ENCODE data around the gene C10orf71.

C10orf71 gene

GRCh38 chr10:49311555-49312236 lies 12.7 kb downstream of the C10orf71 start:
- no peak for DNase-seq (ENCODE audit: low read depth in 3 of 3, low spot score in 1 of 3)

DNA sequence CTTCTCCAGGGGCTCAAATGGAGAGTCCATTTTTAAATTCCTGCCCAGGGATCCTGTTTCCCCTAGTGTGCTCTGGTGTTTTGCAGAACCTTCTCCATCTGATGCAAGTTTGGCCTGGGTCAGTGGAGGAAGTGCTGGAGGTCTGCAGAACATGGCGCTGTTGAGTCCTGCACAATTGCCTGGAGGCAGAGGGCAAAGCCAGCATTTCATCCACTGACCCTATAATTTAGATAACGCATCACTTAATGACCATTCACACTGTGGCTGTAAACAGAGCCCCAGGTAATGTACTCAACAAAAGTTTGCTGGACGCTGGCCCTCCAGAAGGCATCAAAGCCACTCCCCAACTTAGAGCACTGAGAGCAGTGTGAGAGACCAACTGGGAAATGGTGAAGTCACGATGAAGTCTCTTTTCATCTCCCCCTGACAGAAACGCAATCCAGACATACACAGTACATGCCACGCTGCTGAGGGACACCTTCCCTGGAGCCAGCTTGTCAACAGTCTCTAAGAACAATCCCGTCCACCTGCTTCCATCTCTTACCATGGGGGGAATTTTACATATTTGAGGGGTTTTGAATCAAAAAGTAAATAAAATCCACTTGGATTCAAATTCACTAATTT lies 13.4 kb downstream of the C10orf71 start:
- DNase-seq (ENCODE audit: low read depth in 3 of 3, low spot score in 1 of 3), result no peak

DNA sequence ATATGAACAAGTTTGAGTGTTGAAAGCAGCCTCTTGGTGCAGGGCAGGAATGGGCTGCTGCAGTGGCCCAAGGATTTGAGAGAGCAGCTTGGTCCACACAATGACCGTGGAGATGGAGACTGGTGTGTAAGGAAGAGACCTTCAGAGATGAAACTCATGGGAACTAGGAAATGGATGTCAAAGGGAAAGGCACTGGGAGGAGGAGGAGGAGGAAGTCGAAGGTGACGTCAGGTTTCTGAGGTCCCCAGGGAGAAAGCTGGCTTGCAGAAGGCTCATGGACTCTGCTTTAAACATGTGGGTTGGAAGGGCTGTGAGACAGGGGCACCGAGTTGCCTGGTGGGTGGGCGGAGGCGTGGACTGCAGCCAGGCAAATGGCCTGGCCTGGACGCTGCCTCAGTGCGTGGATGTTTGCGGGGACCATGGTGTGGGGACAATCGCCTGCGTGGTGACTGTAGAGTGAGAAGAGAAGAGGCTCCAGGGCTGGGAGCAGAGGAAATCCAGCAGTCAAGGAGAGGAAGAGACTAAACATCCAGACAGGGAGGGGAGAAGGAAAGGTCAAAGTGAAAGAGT lies 14.6 kb downstream of the C10orf71 start:
- DNase-seq (ENCODE audit: low read depth in 3 of 3, low spot score in 1 of 3), result no peak

DNA sequence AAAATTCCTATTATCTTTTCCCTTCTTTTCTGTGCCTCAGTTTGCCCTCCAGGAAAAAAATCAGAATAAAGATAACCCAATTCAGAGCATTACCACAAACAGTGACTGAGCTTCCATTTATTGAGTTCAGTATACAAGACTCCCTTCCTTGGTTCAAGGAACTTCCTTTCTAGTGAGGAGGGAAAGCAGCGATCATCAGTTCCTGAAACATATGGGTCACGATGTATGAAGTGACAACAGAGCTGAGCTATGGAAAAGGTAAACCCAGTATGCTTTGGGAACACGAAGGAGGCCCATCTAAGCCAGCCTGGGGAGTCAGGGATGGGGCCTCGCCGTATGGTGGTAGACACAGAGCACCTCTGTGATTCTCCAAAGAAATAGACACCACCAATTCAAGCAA lies 15.8 kb downstream of the C10orf71 start:
- DNase-seq (ENCODE audit: low read depth in 3 of 3, low spot score in 1 of 3), result no peak

GRCh38 chr10:49318028-49318427 lies 19.1 kb downstream of the C10orf71 start:
- DNase-seq (ENCODE audit: low read depth in 3 of 3, low spot score in 1 of 3), result no peak

GRCh38 chr10:49318755-49319154 lies 19.8 kb downstream of the C10orf71 start:
- DNase-seq (ENCODE audit: low read depth in 3 of 3, low spot score in 1 of 3), result no peak

DNA sequence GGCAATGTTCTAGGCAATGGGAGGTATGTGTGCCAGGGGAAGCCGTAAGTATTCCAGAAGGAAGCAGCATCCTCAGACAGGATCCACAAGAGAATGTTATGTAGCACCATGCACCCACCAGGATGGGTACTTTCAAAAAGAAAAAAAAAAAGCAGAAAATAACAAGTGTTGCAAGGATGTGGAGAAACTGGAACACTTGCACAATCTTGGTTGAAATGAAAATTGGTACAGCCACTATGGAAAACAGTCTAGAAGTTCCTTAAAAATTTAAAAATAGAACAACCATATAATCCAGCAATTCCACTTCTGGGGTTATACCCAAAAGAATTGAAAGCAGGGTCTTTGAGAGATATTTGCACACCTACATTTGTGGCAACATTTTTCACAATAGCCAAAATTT lies 20.2 kb downstream of the C10orf71 start:
- no peak for DNase-seq (ENCODE audit: low read depth in 3 of 3, low spot score in 1 of 3)

- no peak for DNase-seq (ENCODE audit: low read depth in 3 of 3, low spot score in 1 of 3)
Observed at GRCh38 chr10:49320191-49320590, 21.2 kb downstream of the C10orf71 start.

DNA sequence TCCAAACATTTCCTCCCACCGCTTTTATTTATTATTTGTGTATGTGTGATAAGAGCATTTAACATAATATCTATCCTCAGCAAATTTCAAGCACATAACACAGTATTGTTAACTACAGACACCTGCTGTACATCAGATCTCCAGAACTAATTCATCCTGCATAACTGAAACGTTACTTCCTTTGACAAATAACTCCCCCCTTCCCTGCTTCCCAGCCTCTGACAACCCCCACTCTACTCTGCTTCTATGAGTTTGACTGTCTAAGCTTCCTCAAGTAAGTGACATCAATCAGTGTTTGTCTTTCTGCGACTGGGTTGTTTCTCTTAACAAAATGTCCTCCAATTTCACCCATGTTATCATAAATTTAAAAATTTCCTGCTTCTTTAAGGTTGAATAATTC lies 22.1 kb downstream of the C10orf71 start:
- no peak for DNase-seq (ENCODE audit: low read depth in 3 of 3, low spot score in 1 of 3)

GRCh38 chr10:49322371-49323170 lies 23.6 kb downstream of the C10orf71 start:
- DNase-seq (ENCODE audit: low read depth in 3 of 3, low spot score in 1 of 3), result no peak

DNA sequence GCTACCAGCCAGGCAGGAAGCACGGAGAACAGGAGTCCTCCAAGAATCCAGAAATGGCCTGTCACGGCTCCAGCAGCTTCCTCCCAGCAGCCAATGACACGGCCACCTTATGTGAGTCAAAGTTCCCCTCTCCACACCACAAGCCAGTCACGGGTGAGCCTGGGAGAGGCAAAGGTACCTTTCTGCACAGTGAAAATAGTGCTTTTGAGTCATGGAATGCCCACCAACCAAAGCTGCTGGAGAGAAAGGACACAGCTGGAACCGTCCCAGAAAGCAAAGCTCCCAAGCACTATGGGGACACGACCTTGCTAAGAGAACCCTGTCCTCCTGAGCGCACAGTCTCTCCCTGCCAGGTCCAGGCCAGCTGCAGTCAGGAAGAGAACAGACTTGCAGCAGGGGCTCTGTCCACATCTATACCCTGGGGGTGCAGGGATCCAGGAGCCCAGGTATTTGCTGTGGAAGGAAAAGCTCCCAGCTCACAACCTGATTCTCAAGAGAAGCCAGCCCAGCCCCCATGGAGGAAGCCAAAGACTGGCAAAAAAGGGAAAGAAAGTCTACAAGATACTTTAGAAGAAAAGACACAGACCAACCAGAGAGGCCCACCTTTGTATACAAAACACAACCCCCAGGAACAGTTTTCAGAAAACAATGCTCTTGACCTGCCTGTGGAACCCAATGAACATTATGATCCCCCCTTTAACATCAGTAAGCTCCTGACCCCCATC lies 24.4 kb downstream of the C10orf71 start:
- DNase-seq (ENCODE audit: low read depth in 3 of 3, low spot score in 1 of 3), result no peak

DNA sequence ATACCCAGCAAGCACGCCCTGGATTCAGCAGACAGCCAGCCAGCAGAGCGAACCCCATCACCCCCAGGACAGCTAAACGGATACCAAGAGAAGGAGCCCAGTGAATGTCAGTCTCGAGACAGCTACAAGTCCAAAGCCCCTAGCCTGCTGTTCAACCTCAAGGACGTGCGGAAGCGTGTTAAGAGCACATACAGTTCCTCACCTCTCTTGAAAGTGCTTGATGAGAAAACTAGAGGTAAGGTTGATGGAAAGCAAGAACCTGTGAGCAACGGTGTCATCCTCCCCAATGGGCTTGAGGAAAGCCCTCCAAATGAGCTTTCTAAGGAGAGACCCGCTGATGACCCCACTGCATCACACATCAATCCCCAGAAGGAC lies 24.9 kb downstream of the C10orf71 start:
- DNase-seq (ENCODE audit: low read depth in 3 of 3, low spot score in 1 of 3), result no peak

- no peak for DNase-seq (ENCODE audit: low read depth in 3 of 3, low spot score in 1 of 3)
Observed at GRCh38 chr10:49324711-49325110, 25.7 kb downstream of the C10orf71 start.

- no peak for DNase-seq (ENCODE audit: low read depth in 3 of 3, low spot score in 1 of 3)
Observed at GRCh38 chr10:49325131-49325915, 26.4 kb downstream of the C10orf71 start.

- DNase-seq (ENCODE audit: low read depth in 3 of 3, low spot score in 1 of 3), result no peak
Observed at GRCh38 chr10:49325916-49326783, 27.2 kb downstream of the C10orf71 start.

DNA sequence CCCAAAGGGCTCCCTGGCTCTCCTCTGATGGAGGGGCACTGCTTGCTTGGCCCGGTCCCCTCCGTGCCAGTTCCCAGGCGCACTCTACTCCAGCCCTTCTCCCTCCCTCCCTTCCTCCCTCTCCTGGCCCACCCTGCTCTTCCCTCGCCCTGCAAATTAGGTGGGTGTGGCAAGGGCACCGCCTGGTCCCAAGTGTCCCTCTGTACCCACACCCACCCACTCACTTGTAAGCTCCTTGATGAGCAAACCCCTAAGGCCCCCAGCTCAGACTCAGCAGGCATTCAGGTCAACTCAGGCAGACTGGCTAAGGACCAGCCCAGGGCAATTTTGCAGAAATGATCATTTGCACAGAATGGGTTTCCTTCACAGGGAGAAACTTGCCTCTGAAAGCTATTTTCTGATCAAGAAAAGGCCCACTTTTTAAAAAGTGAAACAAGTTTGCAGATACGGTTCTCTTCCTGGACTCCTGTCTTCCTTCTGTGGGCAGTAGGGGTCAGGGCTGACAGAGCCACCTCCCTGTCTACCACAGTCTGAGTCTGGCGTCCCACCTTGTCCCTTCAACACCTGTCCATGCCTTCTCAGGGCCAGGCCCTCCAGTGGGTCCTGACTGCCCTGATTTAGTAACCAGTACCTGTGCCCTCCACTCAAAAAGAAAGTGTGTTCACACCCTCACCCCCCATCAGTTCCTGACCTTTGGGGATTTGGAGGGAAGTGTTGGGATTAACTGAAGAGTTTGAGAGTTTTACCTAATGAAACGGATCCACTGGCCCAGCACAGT lies 28.3 kb downstream of the C10orf71 start:
- no peak for DNase-seq (ENCODE audit: low read depth in 3 of 3, low spot score in 1 of 3)

GRCh38 chr10:49328401-49329145 lies 29.6 kb downstream of the C10orf71 start:
- DNase-seq (ENCODE audit: low read depth in 3 of 3, low spot score in 1 of 3), result no peak

GRCh38 chr10:49329146-49329505 lies 30.2 kb downstream of the C10orf71 start:
- no peak for DNase-seq (ENCODE audit: low read depth in 3 of 3, low spot score in 1 of 3)
